Measurements from ENCODE around the gene GALNT5.
A peak's percentile ranks its signal among the peaks of the same experiment; 100 is the strongest.

GALNT5 gene

DNA sequence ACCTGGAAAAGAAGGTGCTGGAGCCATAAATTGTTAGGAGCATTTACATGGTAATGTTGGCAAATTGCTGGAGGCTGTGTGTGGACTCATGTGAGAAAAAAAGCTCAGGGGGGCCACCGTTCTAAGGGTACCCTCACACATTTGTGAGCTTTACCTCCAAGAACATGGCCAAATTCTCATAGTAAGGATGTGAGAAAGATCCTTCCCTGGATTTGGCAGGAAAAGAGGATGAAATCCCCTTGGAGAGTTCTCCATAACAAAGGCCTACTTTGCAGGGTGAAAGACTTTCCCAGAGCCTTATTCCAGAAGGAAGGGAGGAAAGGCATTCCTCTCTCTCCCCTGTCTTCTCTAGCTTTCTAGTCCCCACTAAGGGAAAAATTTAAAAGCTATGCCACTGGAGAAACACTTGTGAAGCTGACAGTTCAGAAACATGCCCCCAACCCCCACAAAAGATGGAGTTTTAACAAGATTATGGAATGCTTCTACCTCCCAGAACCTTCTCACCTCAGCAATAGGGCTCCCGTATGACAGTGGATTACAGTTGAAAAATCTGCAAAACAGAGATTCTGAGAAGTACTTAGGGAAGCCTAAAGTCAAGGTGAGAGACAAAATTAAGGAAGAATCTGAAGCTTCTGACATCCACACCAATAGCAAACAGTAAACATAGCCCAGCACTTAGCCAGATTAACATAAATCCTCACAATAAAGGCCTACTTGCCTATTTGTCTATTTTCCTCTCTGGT is 88.3 kb downstream of the GALNT5 start:
- no peak for ATAC-seq (replicated peaks; ENCODE audit: extremely low read depth, poor library complexity, severe bottlenecking)
- H3K36me3 Mint-ChIP-seq (ENCODE audit: insufficient read depth) = peaks cover 6% of the 10 kb centered on the region
- no peaks in the 10 kb centered on the region for H3K27me3 Mint-ChIP-seq
- no peak overlapping the region for H3K27ac Mint-ChIP-seq (ENCODE audit: low read depth)
- no peak for DNase-seq (ENCODE audit: low spot score in 2 of 2)
- peaks cover 33% of the 10 kb centered on the region for H3K9me3 Mint-ChIP-seq
- H3K4me1 Mint-ChIP-seq = peaks cover 25% of the 10 kb centered on the region
- H3K4me3 Mint-ChIP-seq = no peak overlapping the region

DNA sequence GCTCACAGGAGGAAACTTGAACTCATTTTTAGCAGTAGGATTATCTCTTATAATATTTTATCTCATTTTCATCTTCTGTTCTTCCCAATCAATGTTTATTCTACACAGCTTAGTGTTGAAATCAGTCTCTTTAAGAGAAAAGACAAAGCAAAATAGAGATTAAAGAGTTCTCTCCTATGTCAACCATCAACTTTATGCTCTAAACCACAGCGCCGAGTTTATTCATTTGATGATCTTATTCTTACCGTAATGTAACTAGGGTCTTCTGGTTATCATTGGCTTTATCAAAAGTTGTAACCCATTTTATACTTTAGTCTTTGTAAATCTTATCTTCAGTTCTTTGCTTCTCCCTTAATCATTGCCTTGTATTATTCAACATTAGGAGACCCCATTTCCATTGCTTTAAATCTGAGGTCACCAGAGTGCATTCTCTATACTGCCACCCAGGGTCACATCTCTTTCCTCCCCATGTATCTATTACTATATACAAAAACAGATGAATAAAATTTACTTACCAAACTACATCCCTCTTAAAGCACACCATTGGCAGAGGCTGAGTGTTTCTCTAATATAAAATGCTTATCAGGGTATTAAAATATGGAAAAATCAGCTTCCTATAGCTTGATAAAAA is 90.9 kb downstream of the GALNT5 start:
- Mint-ChIP-seq H3K9me3 (peaks cover 20% of the 10 kb centered on the region), H3K36me3 (ENCODE audit: insufficient read depth) (peaks cover 3% of the 10 kb centered on the region), H3K27ac (ENCODE audit: low read depth) (peak overlapping the region; percentile 6), H3K27me3 (no peaks in the 10 kb centered on the region), H3K4me3 (no peak overlapping the region), H3K4me1 (peaks cover 16% of the 10 kb centered on the region)
- ATAC-seq (replicated peaks; ENCODE audit: extremely low read depth, poor library complexity, severe bottlenecking) (no peak), DNase-seq (ENCODE audit: low spot score in 2 of 2) (no peak)

DNA sequence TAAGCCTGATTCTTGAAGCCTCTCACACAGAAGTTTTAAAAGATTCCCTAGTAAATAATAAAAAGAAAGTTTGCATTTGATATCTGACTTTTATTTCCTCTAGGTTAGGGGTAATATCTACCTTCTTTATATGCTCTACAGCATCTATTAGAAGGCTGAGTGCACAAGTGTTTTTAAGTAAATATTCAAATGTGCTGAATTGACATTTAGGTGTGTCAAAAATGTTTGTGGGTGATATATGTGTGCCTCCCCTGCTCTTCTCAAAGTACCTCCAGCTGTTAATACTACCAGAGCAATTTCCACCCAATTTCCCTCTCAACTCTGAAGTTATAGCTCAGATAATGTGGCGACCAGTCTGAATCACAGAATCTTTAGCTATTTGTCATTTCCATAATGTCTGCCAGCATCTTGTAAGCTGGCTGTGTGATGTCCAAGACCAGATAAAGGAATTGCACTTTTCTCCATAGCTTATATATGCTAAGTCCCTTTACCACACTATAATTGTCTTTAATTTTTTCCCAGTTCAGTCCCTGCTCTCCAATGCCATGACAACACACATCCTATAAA is 92.5 kb downstream of the GALNT5 start:
- H3K4me1 Mint-ChIP-seq = peaks cover 16% of the 10 kb centered on the region
- no peaks in the 10 kb centered on the region for H3K27me3 Mint-ChIP-seq
- no peak overlapping the region for H3K27ac Mint-ChIP-seq (ENCODE audit: low read depth)
- H3K4me3 Mint-ChIP-seq = no peak overlapping the region
- H3K9me3 Mint-ChIP-seq = peaks cover 4% of the 10 kb centered on the region
- DNase-seq (ENCODE audit: low spot score in 2 of 2) (no peak), ATAC-seq (replicated peaks; ENCODE audit: extremely low read depth, poor library complexity, severe bottlenecking) (no peak)
- peaks cover 3% of the 10 kb centered on the region for H3K36me3 Mint-ChIP-seq (ENCODE audit: insufficient read depth)

- Mint-ChIP-seq H3K9me3 (no peaks in the 10 kb centered on the region), H3K36me3 (ENCODE audit: insufficient read depth) (peaks cover 1% of the 10 kb centered on the region), H3K4me1 (peaks cover 11% of the 10 kb centered on the region), H3K27ac (ENCODE audit: low read depth) (no peak overlapping the region), H3K4me3 (no peak overlapping the region), H3K27me3 (no peaks in the 10 kb centered on the region)
- ATAC-seq (replicated peaks; ENCODE audit: extremely low read depth, poor library complexity, severe bottlenecking) (no peak), DNase-seq (ENCODE audit: low spot score in 2 of 2) (no peak)
Measured at GRCh38 chr2:157355618-157356017, 98.1 kb downstream of the GALNT5 start.

DNA sequence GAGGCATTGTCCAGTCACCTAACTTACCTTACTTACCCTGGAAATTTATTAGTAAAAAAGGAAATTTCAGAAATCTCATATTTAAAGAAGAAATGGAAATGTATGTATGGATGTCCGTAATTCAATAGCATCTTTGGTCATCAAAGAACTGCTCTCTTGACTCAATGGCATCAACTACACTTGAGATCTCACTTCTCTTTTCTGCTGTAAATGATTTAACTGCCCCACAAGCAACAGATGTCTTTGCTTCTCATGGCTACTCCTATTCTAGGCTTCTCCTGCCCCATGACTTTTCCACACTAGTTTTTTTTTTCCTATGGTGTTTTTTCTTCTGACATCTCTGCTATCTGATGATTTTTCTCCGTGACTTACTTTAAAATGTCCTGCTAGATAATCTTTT is 102.1 kb downstream of the GALNT5 start:
- H3K4me1 Mint-ChIP-seq = peaks cover 39% of the 10 kb centered on the region

GRCh38 chr2:157361526-157361925 is 104.0 kb downstream of the GALNT5 start:
- Mint-ChIP-seq H3K36me3 (ENCODE audit: insufficient read depth) (peaks cover 8% of the 10 kb centered on the region), H3K9me3 (peaks cover 8% of the 10 kb centered on the region), H3K4me1 (peaks cover 37% of the 10 kb centered on the region), H3K4me3 (no peak overlapping the region), H3K27ac (ENCODE audit: low read depth) (no peak overlapping the region), H3K27me3 (no peaks in the 10 kb centered on the region)
- ATAC-seq (replicated peaks; ENCODE audit: extremely low read depth, poor library complexity, severe bottlenecking) (no peak), DNase-seq (ENCODE audit: low spot score in 2 of 2) (no peak)

More for the DNA sequence above, 102.1 kb downstream of the GALNT5 start:
- DNase-seq (ENCODE audit: low spot score in 2 of 2) = no peak
- H3K27ac Mint-ChIP-seq (ENCODE audit: low read depth) = no peak overlapping the region
- no peaks in the 10 kb centered on the region for H3K27me3 Mint-ChIP-seq
- peaks cover 8% of the 10 kb centered on the region for H3K9me3 Mint-ChIP-seq
- H3K4me3 Mint-ChIP-seq = no peak overlapping the region
- peaks cover 8% of the 10 kb centered on the region for H3K36me3 Mint-ChIP-seq (ENCODE audit: insufficient read depth)
- no peak for ATAC-seq (replicated peaks; ENCODE audit: extremely low read depth, poor library complexity, severe bottlenecking)

DNA sequence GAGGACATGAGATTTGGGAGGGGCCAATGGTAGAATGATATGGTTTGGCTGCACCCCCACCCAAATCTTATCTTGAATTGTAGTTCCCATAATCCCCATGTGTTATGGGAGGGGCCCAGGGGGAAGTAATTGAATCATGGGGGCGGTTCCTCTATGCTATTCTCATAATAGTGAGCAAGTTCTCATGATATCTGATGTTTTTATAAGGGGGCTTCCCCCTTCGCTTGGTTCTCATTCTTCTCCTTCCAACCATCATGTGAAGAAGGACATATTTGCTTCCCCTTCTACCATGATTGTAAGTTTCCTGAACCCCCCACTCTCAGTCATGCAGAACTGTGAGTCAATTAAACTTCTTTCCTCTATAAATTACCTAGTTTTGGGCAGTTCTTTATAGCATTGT is 105.1 kb downstream of the GALNT5 start:
- Mint-ChIP-seq H3K36me3 (ENCODE audit: insufficient read depth) (peaks cover 8% of the 10 kb centered on the region), H3K27ac (ENCODE audit: low read depth) (no peak overlapping the region), H3K9me3 (peaks cover 8% of the 10 kb centered on the region), H3K4me1 (peaks cover 34% of the 10 kb centered on the region), H3K27me3 (no peaks in the 10 kb centered on the region), H3K4me3 (no peak overlapping the region)
- DNase-seq (ENCODE audit: low spot score in 2 of 2) (no peak), ATAC-seq (replicated peaks; ENCODE audit: extremely low read depth, poor library complexity, severe bottlenecking) (no peak)

- Mint-ChIP-seq H3K27me3 (no peaks in the 10 kb centered on the region), H3K27ac (ENCODE audit: low read depth) (peak overlapping the region; percentile 89), H3K4me3 (peak overlapping the region; percentile 47), H3K4me1 (peaks cover 33% of the 10 kb centered on the region), H3K36me3 (ENCODE audit: insufficient read depth) (peaks cover 11% of the 10 kb centered on the region), H3K9me3 (peaks cover 8% of the 10 kb centered on the region)
- ATAC-seq (replicated peaks; ENCODE audit: extremely low read depth, poor library complexity, severe bottlenecking) (no peak), DNase-seq (ENCODE audit: low spot score in 2 of 2) (no peak)
Measured at GRCh38 chr2:157363612-157364101, 106.2 kb downstream of the GALNT5 start.

Measured in central memory CD8-positive, alpha-beta T cell (primary cell).